Esophagus muscularis mucosa (tissue), 4 donors: ENCODE data around the gene ARFGAP1.

Experiments used
- CTCF ChIP-seq, 3 experiments: fragments of 200-600 bp in 2 of 3; fragments of 450-650 bp in 1 of 3; sonication (generic) in 2 of 3; IDR thresholded peaks; one replicate each; pipeline ENCODE4 v1.5.1; 2017 to 2019; ENCODE audit warnings: antibody characterized with exemption in 3 of 3, mild to moderate bottlenecking in 2 of 3, moderate library complexity in 1 of 3
- EP300 ChIP-seq: sonication (generic); formaldehyde crosslinking; IDR thresholded peaks from one replicate; pipeline ENCODE4 v1.6.1; 2017; ENCODE audit warnings: antibody characterized with exemption
- POLR2A ChIP-seq: fragments of 450-650 bp; IDR thresholded peaks from one replicate; pipeline ENCODE4 v1.6.1; 2017; ENCODE audit warnings: antibody characterized with exemption, moderate library complexity, mild to moderate bottlenecking, low read depth

- no peak for TF ChIP-seq CTCF (IDR thresholded peaks at IDR 0.05)
- no peak for TF ChIP-seq POLR2A
- TF ChIP-seq EP300, result no peak
These were observed 34.3 kb downstream of the ARFGAP1 start for GRCh38 chr20:63306673-63307537.
